ENCODE measurements around the gene HLA-DRB5.

DNA sequence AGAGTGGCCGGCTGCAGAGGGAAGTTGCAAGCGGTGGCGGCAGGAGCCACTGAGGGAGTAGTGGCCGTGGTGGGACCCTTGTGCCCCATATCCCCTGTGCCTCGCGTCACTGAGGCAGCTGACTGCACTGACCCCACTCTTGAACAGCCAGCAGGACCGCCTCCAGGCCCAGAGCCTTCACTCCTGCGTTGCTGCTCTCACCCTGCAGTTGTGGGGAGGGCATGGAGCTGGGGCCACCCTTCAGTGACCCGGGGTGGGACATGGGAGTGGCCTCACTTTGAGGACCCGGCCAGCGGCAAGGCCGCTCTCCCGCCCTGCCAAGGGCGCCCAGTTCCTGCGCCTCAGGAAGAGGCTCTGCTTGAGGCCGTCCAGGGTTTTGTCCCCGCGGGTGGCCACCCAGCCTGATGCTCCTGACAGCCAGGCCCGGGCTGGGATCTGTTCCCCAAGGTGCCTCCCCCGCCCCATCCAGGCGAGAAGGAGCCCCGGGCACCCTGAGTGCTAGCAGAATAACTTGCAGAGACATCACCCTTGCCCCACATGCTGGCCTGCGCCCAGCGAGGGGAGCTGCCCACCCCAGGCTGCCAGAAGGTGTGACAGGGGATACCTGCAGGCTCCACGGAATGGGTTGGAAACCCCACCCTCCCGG, 46.0 kb downstream of the HLA-DRB5 start:
- TF ChIP-seq, protein P1, sequence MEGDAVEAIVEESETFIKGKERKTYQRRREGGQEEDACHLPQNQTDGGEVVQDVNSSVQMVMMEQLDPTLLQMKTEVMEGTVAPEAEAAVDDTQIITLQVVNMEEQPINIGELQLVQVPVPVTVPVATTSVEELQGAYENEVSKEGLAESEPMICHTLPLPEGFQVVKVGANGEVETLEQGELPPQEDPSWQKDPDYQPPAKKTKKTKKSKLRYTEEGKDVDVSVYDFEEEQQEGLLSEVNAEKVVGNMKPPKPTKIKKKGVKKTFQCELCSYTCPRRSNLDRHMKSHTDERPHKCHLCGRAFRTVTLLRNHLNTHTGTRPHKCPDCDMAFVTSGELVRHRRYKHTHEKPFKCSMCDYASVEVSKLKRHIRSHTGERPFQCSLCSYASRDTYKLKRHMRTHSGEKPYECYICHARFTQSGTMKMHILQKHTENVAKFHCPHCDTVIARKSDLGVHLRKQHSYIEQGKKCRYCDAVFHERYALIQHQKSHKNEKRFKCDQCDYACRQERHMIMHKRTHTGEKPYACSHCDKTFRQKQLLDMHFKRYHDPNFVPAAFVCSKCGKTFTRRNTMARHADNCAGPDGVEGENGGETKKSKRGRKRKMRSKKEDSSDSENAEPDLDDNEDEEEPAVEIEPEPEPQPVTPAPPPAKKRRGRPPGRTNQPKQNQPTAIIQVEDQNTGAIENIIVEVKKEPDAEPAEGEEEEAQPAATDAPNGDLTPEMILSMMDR (IDR thresholded peaks at IDR 0.05), result no peak
- TF ChIP-seq ZFX (IDR thresholded peaks at IDR 0.05; ENCODE audit: borderline replicate concordance), result no peak
